HCT116 (cell line): ENCODE measurements around the gene EHD3.

Experiments used
- EGR1 ChIP-seq: IDR thresholded peaks from 2 replicates; pipeline ENCODE4 v1.6.1; 2012; ENCODE audit warnings: low read depth
- POLR2A ChIP-seq: IDR thresholded peaks from 2 replicates; pipeline ENCODE4 v1.7.0; 2011; ENCODE audit warnings: borderline replicate concordance; ENCODE audit not compliant: insufficient read depth, insufficient read length; ENCODE audit errors: extremely low read depth
- ZFX ChIP-seq: fragments of 450-650 bp; IDR thresholded peaks from 2 replicates; pipeline ENCODE4 v1.6.1; 2017
- TF ChIP-seq, protein P1 (sequence below), 3 experiments: fragments of 200-600 bp in 1 of 3; sonication (generic) in 1 of 3; IDR thresholded peaks in 2 of 3; conservative IDR thresholded peaks in 1 of 3; 2 replicates each; pipeline ENCODE4 v1.5.1; 2012 to 2017; ENCODE audit warnings: low read depth in 2 of 3, low read length in 2 of 3, antibody characterized with exemption in 1 of 3, borderline replicate concordance in 1 of 3, control low read depth in 1 of 3, mild to moderate bottlenecking in 1 of 3, mixed read lengths in 1 of 3, mixed run types in 1 of 3, moderate library complexity in 1 of 3; ENCODE audit not compliant: insufficient read depth in 1 of 3

- TF ChIP-seq ZFX (no peak), POLR2A (no peak), EGR1 (no peak)
- TF ChIP-seq, protein P1, sequence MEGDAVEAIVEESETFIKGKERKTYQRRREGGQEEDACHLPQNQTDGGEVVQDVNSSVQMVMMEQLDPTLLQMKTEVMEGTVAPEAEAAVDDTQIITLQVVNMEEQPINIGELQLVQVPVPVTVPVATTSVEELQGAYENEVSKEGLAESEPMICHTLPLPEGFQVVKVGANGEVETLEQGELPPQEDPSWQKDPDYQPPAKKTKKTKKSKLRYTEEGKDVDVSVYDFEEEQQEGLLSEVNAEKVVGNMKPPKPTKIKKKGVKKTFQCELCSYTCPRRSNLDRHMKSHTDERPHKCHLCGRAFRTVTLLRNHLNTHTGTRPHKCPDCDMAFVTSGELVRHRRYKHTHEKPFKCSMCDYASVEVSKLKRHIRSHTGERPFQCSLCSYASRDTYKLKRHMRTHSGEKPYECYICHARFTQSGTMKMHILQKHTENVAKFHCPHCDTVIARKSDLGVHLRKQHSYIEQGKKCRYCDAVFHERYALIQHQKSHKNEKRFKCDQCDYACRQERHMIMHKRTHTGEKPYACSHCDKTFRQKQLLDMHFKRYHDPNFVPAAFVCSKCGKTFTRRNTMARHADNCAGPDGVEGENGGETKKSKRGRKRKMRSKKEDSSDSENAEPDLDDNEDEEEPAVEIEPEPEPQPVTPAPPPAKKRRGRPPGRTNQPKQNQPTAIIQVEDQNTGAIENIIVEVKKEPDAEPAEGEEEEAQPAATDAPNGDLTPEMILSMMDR (IDR thresholded peaks at IDR 0.05 in 2 of 3, conservative IDR thresholded peaks at IDR 0.05 in 1 of 3; ENCODE audit: borderline replicate concordance in 1 of 3, insufficient read depth in 1 of 3, low read depth in 2 of 3, low read length in 2 of 3), result no peak
Measured at GRCh38 chr2:31228717-31229116, 5.2 kb upstream of the EHD3 start.
